ACC112 (cell line): ENCODE measurements around the gene SNX10.
A peak's percentile ranks its signal among the peaks of the same experiment; 100 is the strongest.

Experiments
- H2AFZ ChIP-seq: fragments of 200-600 bp; sonication (generic); one replicate; pipeline ENCODE4 v1.6.0; 2017; ENCODE audit warnings: antibody characterized with exemption, low read length; ENCODE audit not compliant: unreplicated experiment
- H3K27ac ChIP-seq: fragments of 200-600 bp; sonication (generic); 2 replicates; pipeline ENCODE4 v1.5.1; 2014; ENCODE audit warnings: low read depth, mild to moderate bottlenecking, antibody characterized with exemption, low read length, moderate library complexity
- H3K27me3 ChIP-seq: fragments of 200-600 bp; sonication (generic); 2 replicates; pipeline ENCODE4 v1.6.1; 2014; ENCODE audit warnings: mild to moderate bottlenecking, antibody characterized with exemption, low read length, moderate library complexity, mixed read lengths; ENCODE audit not compliant: insufficient read depth
- H3K36me3 ChIP-seq: fragments of 200-600 bp; sonication (generic); 2 replicates; pipeline ENCODE4 v1.6.1; 2016; ENCODE audit warnings: mild to moderate bottlenecking, antibody characterized with exemption, low read length, moderate library complexity, mixed read lengths; ENCODE audit not compliant: insufficient read depth
- H3K4me1 ChIP-seq: fragments of 200-600 bp; sonication (generic); one replicate; pipeline ENCODE4 v1.6.1; 2016; ENCODE audit warnings: low read length, mixed read lengths; ENCODE audit not compliant: insufficient read depth, unreplicated experiment, control insufficient read depth
- H3K4me3 ChIP-seq: fragments of 200-600 bp; sonication (generic); 2 replicates; pipeline ENCODE4 v1.5.1; 2014; ENCODE audit warnings: mild to moderate bottlenecking, low read depth, low read length
- H3K79me2 ChIP-seq: fragments of 200-600 bp; sonication (generic); one replicate; pipeline ENCODE4 v1.6.0; 2016; ENCODE audit warnings: low read length; ENCODE audit not compliant: control insufficient read depth, unreplicated experiment, insufficient read depth

Gene SNX10

GRCh38 chr7:26381476-26382353, 90.1 kb downstream of the SNX10 start:
- peaks cover 86% of the 10 kb centered on the region for H3K27me3 ChIP-seq

DNA sequence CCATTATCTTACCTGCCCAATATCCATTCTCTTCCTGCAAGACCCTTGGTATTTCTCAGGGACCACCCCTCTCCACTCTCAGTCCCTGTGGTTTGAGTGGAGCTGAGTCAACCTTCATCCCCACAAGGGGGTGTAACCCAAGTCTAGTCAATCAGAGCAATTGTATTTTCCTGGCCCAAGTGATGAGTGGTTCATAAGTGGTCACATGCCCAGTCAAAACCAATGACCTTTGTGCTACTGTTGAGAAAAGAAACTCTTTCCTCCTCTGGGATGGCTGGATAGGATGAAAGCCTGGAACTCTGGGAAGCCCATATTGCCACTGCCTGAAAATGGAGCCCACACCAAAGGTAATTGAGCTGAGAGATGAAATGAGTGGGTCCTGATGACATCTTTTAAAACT, 93.6 kb downstream of the SNX10 start:
- H3K27ac ChIP-seq, result no peak overlapping the region
- H3K27me3 ChIP-seq, result peaks cover 86% of the 10 kb centered on the region
- H3K36me3 ChIP-seq, result no peaks in the 10 kb centered on the region
- H3K4me3 ChIP-seq, result no peak overlapping the region
- H3K4me1 ChIP-seq, result no peaks in the 10 kb centered on the region
- H2AFZ ChIP-seq, result no peak overlapping the region
- no peaks in the 10 kb centered on the region for H3K79me2 ChIP-seq

More at GRCh38 chr7:26381476-26382353, 90.1 kb downstream of the SNX10 start:
- H3K27ac ChIP-seq, result no peak overlapping the region
- no peaks in the 10 kb centered on the region for H3K4me1 ChIP-seq
- no peaks in the 10 kb centered on the region for H3K79me2 ChIP-seq
- no peak overlapping the region for H2AFZ ChIP-seq
- H3K4me3 ChIP-seq, result no peak overlapping the region
- no peaks in the 10 kb centered on the region for H3K36me3 ChIP-seq

GRCh38 chr7:26387731-26388130, 96.1 kb downstream of the SNX10 start:
- Histone ChIP-seq H3K4me1 (no peaks in the 10 kb centered on the region), H3K36me3 (no peaks in the 10 kb centered on the region), H3K79me2 (no peaks in the 10 kb centered on the region), H2AFZ (no peak overlapping the region), H3K4me3 (no peak overlapping the region), H3K27ac (no peak overlapping the region), H3K27me3 (peaks cover 84% of the 10 kb centered on the region)

- no peak overlapping the region for H3K27ac ChIP-seq
- no peaks in the 10 kb centered on the region for H3K4me1 ChIP-seq
- H2AFZ ChIP-seq, result no peak overlapping the region
Observed at GRCh38 chr7:26388256-26388655, 96.6 kb downstream of the SNX10 start.

GRCh38 chr7:26390016-26390415, 98.4 kb downstream of the SNX10 start:
- Histone ChIP-seq H2AFZ (no peak overlapping the region), H3K27ac (no peak overlapping the region), H3K4me1 (no peaks in the 10 kb centered on the region), H3K27me3 (peaks cover 83% of the 10 kb centered on the region), H3K79me2 (no peaks in the 10 kb centered on the region), H3K4me3 (no peak overlapping the region), H3K36me3 (no peaks in the 10 kb centered on the region)

More at GRCh38 chr7:26388256-26388655, 96.6 kb downstream of the SNX10 start:
- peaks cover 84% of the 10 kb centered on the region for H3K27me3 ChIP-seq
- H3K36me3 ChIP-seq, result no peaks in the 10 kb centered on the region
- H3K4me3 ChIP-seq, result no peak overlapping the region
- H3K79me2 ChIP-seq, result no peaks in the 10 kb centered on the region

DNA sequence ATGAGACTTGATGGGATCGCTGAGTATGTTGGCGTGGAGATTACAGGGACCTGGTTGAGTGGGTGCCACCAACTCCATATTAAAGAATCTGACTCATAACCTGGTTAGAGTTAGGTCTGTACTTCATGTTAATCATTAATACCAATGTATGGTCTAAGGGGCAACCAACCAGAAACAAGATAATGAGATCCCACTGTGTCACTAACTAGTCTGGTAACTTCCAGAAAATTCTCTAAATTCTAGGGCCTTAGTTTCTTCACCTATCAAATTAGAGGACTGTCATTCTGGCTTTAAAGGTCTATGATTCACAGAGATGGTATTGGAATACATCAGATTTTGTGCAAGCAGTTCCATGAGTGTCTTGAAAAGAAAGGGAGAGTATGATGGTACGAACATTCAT, 102.2 kb downstream of the SNX10 start:
- Histone ChIP-seq H3K27me3 (peaks cover 77% of the 10 kb centered on the region), H3K27ac (no peak overlapping the region), H2AFZ (no peak overlapping the region), H3K4me1 (no peaks in the 10 kb centered on the region), H3K79me2 (no peaks in the 10 kb centered on the region), H3K36me3 (no peaks in the 10 kb centered on the region), H3K4me3 (no peak overlapping the region)

DNA sequence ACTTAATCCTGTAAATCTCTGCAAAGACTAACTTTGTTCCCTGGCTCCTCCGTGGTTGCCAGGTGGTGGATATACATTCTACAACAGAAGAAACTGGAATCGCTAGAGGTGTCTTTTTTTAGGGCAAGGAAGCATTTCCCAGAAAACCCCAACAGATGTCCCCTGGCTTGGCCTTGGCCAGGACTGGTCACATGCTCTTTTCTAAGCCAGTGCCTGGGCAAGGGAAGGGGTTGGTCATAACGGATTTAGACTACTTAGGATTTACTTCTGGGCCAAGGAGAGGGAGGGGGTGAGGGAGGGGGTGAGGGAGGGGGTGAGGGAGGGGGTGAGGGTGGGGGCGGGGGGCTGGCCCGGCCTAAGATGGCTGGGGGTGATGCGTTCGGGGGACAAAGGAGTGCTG, 105.7 kb downstream of the SNX10 start:
- no peaks in the 10 kb centered on the region for H3K4me1 ChIP-seq
- H3K27me3 ChIP-seq, result peaks cover 66% of the 10 kb centered on the region
- H3K79me2 ChIP-seq, result no peaks in the 10 kb centered on the region
- no peak overlapping the region for H2AFZ ChIP-seq
- H3K27ac ChIP-seq, result no peak overlapping the region
- no peak overlapping the region for H3K4me3 ChIP-seq
- H3K36me3 ChIP-seq, result no peaks in the 10 kb centered on the region

- H3K27ac ChIP-seq, result no peak overlapping the region
- no peaks in the 10 kb centered on the region for H3K79me2 ChIP-seq
- peak overlapping the region; percentile 83 for H3K4me3 ChIP-seq
- H3K27me3 ChIP-seq, result peaks cover 61% of the 10 kb centered on the region
- H2AFZ ChIP-seq, result peak overlapping the region; percentile 82
- no peaks in the 10 kb centered on the region for H3K36me3 ChIP-seq
- H3K4me1 ChIP-seq, result no peaks in the 10 kb centered on the region
Observed at GRCh38 chr7:26397796-26398426, 106.2 kb downstream of the SNX10 start.

GRCh38 chr7:26398427-26398755, 106.7 kb downstream of the SNX10 start:
- Histone ChIP-seq H3K27ac (no peak overlapping the region), H3K4me3 (peak overlapping the region; percentile 83), H3K4me1 (no peaks in the 10 kb centered on the region), H3K27me3 (peaks cover 57% of the 10 kb centered on the region), H3K79me2 (no peaks in the 10 kb centered on the region), H2AFZ (peak overlapping the region; percentile 82), H3K36me3 (no peaks in the 10 kb centered on the region)

- peak overlapping the region; percentile 83 for H3K4me3 ChIP-seq
- no peak overlapping the region for H3K27ac ChIP-seq
- H3K36me3 ChIP-seq, result no peaks in the 10 kb centered on the region
- no peaks in the 10 kb centered on the region for H3K4me1 ChIP-seq
- peaks cover 52% of the 10 kb centered on the region for H3K27me3 ChIP-seq
- no peaks in the 10 kb centered on the region for H3K79me2 ChIP-seq
- H2AFZ ChIP-seq, result peak overlapping the region; percentile 82
Observed at GRCh38 chr7:26398756-26399509, 107.3 kb downstream of the SNX10 start.
